ENCODE results near the gene PKLR. TPM values are rescaled to one million over a fixed set of nuclear protein-coding genes. Genes with fewer than 3 reads are reported as not detected.

Gene PKLR
- total RNA-seq, 1 experiment from 2014 or later = 0.17 TPM

DNA sequence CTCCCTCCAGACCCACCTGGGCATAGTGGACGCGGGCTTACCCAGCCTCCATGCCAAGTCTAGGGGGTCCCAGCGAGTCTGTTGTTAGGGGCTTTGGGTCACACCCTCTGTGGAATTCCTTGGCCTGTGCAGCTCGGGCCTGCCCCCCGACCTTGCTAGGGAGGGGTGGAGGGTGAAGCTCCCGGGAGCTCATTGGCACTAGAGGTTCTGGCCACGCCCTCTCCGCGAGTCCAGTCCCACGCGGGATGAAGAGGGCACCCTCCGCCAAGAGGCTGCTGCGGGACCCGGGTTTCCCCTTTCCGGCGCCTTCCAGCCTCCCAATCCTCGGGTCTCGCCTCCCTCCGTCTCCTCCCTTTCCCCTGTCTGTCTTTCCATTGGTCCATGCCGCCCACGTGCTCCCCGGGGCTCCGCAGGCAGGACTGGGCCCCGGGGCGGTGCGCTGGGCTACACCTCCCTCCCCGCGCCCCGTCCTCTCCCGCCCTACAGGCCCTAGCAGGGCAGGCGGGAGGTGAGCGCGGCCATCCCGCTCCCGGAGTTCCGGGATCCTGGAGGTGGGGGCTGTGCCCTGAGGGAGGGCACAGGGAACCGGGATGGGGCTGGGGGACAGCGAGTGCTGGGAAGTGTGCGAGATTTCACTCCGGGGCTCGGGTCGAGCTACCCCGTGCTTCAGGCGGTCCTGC is 22.9 kb upstream of the PKLR start:
- peak overlapping the region; percentile 83 to 96 for H3K4me3 ChIP-seq (replicated peaks in 1 of 2; ENCODE audit: low read depth in 1 of 2, low read length in 2 of 2)
- no peaks in the 10 kb centered on the region for H3K9me3 ChIP-seq (ENCODE audit: control insufficient read depth in 1 of 2, insufficient read depth in 1 of 2, low read depth in 1 of 2, low read length in 2 of 2)
- peak overlapping the region; percentile 96 for H3K27ac ChIP-seq (ENCODE audit: low read depth, low read length)
- H4K20me1 ChIP-seq (ENCODE audit: insufficient read depth) = no peaks in the 10 kb centered on the region
- peaks cover 20 to 30% of the 10 kb centered on the region in 2 experiments; a peak in 3 of 4 replicates for H3K36me3 ChIP-seq (ENCODE audit: control insufficient read depth in 1 of 2, insufficient read depth in 2 of 2, low read length in 2 of 2)
- H3K27me3 ChIP-seq (ENCODE audit: insufficient read depth, low read length) = no peaks in the 10 kb centered on the region
- H3K9me2 ChIP-seq (ENCODE audit: insufficient read depth) = no peaks in the 10 kb centered on the region
- peak overlapping the region; percentile 100 for H3K4me2 ChIP-seq (ENCODE audit: low read length)
- BruUV-seq (replicated peaks) = no TSS peak
- H3K4me1 ChIP-seq (ENCODE audit: control insufficient read depth in 1 of 2, insufficient read depth in 2 of 2, low read length in 2 of 2) = peaks cover 15 to 25% of the 10 kb centered on the region in 2 experiments
- H2AFZ ChIP-seq (ENCODE audit: low read depth, low read length, poor library complexity, severe bottlenecking) = no peak overlapping the region
- CTCF ChIA-PET = interaction anchor here (1.0 to 3.9 kb wide), 9 partner anchors 16 to 176 kb away, joined by 3 to 44 read pairs (median 6); partner anchors contain the start of genes FDPS, HCN3, MTX1 and THBS3
- TF ChIP-seq ZFX (IDR thresholded peaks at IDR 0.05) (peak; percentile 48; the same call in 1 of the 2 replicates), JUND (IDR thresholded peaks at IDR 0.05) (no peak), EZH2phosphoT487 (IDR thresholded peaks at IDR 0.05; ENCODE audit: borderline replicate concordance) (no peak), POLR2AphosphoS5 (IDR thresholded peaks at IDR 0.05; ENCODE audit: low read depth, low read length) (peak; percentile 80), YY1 (IDR thresholded peaks at IDR 0.05; ENCODE audit: extremely low read depth, insufficient replicate concordance, low read depth, low read length) (peak; percentile 33), RAD21 (IDR thresholded peaks at IDR 0.05; ENCODE audit: low read depth) (no peak), POLR2A (IDR thresholded peaks at IDR 0.05; ENCODE audit: borderline replicate concordance, extremely low read depth, insufficient read depth, insufficient read length) (peak; percentile 85), EGR1 (IDR thresholded peaks at IDR 0.05; ENCODE audit: low read depth) (no peak)
- TF ChIP-seq, protein P1, sequence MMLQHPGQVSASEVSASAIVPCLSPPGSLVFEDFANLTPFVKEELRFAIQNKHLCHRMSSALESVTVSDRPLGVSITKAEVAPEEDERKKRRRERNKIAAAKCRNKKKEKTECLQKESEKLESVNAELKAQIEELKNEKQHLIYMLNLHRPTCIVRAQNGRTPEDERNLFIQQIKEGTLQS (IDR thresholded peaks at IDR 0.05) = no peak
- TF ChIP-seq, protein P2, sequence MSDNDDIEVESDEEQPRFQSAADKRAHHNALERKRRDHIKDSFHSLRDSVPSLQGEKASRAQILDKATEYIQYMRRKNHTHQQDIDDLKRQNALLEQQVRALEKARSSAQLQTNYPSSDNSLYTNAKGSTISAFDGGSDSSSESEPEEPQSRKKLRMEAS (IDR thresholded peaks at IDR 0.05) = no peak
- TF ChIP-seq, protein P3, sequence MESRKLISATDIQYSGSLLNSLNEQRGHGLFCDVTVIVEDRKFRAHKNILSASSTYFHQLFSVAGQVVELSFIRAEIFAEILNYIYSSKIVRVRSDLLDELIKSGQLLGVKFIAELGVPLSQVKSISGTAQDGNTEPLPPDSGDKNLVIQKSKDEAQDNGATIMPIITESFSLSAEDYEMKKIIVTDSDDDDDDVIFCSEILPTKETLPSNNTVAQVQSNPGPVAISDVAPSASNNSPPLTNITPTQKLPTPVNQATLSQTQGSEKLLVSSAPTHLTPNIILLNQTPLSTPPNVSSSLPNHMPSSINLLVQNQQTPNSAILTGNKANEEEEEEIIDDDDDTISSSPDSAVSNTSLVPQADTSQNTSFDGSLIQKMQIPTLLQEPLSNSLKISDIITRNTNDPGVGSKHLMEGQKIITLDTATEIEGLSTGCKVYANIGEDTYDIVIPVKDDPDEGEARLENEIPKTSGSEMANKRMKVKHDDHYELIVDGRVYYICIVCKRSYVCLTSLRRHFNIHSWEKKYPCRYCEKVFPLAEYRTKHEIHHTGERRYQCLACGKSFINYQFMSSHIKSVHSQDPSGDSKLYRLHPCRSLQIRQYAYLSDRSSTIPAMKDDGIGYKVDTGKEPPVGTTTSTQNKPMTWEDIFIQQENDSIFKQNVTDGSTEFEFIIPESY (IDR thresholded peaks at IDR 0.05; ENCODE audit: extremely low read depth, insufficient replicate concordance, low read length) = peak; percentile 71
- RAD21 ChIA-PET (ENCODE audit: low non-redundant PET in 1 of 2, low total read pairs in 2 of 2, uncharacterized antibody in 2 of 2, unreplicated experiment in 2 of 2) = interaction anchor here (0.6 to 1.5 kb wide), 6 partner anchors 51 to 811 kb away, joined by 3 to 9 read pairs (median 4); partner anchors contain the start of genes CLK2 (in 1 of the 2) and SCAMP3 (in 1 of the 2)
- peak; percentile 89 for DNase-seq (ENCODE audit: low read depth, low spot score)
- intact Hi-C loops (cut with micrococcal nuclease) = loop anchor here (1.0 to 10.0 kb wide), 3 partner anchors 74 to 268 kb away; partner anchors contain the start of genes KRTCAP2 and TRIM46
- POLR2A ChIA-PET = interaction anchor here (0.6 to 1.7 kb wide), 5 partner anchors 16 to 681 kb away, joined by 3 to 11 read pairs (median 5); partner anchors contain the start of genes CLK2 and FDPS
- peak overlapping the region; percentile 87 for H3K9ac ChIP-seq (ENCODE audit: low read length)
- H3K79me2 ChIP-seq (ENCODE audit: insufficient read depth, low read length) = peaks cover 39% of the 10 kb centered on the region; the same call in 1 of the 2 replicates
- peak; percentile 77 for ATAC-seq
